GM19468 (cell line): ENCODE results near the gene SPINK7.

Experiments
- ATAC-seq: cut with Tn5 transposase; IDR thresholded peaks from one replicate; pipeline ENCODE4 v1.9.1; 2021; ENCODE audit warnings: mild to moderate bottlenecking, moderate library complexity, moderate number of reproducible peaks; ENCODE audit not compliant: unreplicated experiment; ENCODE audit errors: extremely low read depth

Gene SPINK7

GRCh38 chr5:148343046-148343407 is 30.8 kb downstream of the SPINK7 start:
- no peak for ATAC-seq

DNA sequence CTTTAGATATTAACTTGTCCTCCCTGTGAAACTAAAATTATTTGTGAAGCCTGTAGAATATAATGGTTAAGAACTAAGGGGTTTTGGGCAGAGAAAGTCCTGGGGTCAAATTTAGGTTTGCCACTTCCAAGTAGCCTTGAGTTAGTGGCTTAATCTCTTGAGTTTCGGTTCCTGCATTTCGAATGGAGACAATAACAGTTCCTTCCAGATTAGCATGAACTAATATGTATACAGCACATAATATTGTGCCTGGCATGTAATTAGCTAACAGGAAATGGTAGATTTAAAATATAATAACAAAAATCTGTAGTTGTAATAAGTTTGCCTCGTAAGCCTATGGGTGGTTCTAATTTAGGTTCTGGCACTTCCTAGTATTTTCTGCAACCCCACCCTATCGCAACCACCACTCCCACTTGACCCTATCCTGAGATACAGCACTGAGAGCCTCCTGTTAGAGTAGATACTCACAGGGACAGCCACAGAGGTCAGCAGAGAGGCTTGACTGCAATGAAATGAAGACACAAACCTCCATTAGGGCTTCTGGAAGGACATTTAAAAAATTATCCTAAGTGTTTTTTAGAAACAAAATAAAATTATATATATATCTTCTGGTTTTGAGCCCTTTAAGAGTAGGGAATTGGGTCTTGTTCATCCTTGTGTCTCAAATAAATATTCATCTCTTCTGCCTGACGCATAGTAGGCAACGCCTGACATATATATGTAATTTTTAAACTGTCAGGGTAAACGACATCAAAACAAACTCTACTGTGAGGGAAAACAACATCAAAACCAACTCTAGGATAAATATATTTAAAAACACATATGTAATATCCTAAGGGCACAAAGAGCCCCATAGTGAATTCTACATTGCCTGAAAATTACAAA is 31.6 kb downstream of the SPINK7 start:
- no peak for ATAC-seq

DNA sequence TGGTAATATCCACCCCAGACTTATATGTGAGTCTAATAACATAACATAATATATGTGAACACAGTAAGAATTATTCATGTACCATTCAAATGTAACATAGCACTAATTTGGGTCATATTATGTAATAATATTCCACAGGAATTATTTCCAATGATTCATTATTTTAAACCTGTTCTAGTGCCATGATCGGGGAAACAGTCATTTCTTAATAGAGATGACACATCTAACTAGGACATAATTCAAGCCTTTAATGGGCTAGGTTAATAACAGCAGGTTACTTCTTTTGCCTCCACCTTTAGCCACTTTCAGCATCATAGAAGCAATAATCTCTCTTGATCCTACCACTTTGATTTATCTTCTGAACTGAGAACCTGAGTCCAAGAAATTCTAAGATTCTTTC is 35.5 kb downstream of the SPINK7 start:
- ATAC-seq = no peak

GRCh38 chr5:148352696-148353095 is 40.5 kb downstream of the SPINK7 start:
- ATAC-seq = no peak

- no peak for ATAC-seq
Observed at GRCh38 chr5:148353634-148354033, 41.4 kb downstream of the SPINK7 start.

DNA sequence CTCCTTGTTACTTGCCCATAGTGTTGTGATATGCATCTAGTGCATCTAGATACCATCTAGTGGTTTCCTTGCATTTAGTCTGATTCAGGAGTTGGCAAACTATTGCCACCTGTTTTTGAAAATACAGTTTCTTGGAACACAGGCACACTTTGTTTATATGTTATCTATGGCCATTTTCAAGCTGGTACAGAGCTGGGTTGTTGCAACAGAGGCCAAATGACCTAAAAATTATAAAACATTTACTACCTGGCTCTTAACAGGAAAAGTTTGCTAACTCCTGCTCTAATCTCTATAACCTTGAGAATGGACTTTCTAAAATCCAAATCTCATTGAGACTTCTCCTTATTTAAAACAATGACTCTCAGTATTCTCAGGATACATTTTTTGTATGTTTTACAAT is 52.1 kb downstream of the SPINK7 start:
- no peak for ATAC-seq
